H9 (cell line): ENCODE data around the gene ABHD16B. TPM values are rescaled to one million over a fixed set of nuclear protein-coding genes. Genes with fewer than 3 reads are reported as not detected.

Source experiments
- DNase-seq: peaks from one replicate; pipeline ENCODE4 v3.0.0-alpha.2; 2017
- H2AFZ ChIP-seq: one replicate; pipeline ENCODE4 v1.6.1; 2013; ENCODE audit warnings: mild to moderate bottlenecking, low read length, control low read depth, moderate library complexity
- H2AK5ac ChIP-seq: 2 replicates; pipeline ENCODE4 v1.6.1; 2013; ENCODE audit warnings: low read length, control low read depth, mixed read lengths; ENCODE audit not compliant: insufficient read length
- H2BK120ac ChIP-seq: one replicate; pipeline ENCODE4 v1.6.1; 2013; ENCODE audit warnings: low read depth, mild to moderate bottlenecking, low read length, control low read depth, inconsistent platforms; ENCODE audit not compliant: poor library complexity, severe bottlenecking
- H2BK12ac ChIP-seq: 2 replicates; pipeline ENCODE4 v1.6.1; 2013; ENCODE audit warnings: low read length, control low read depth, mixed read lengths, low read depth; ENCODE audit not compliant: insufficient read length
- H2BK15ac ChIP-seq: 2 replicates; pipeline ENCODE4 v1.6.1; 2013; ENCODE audit warnings: low read depth, low read length, control low read depth
- H2BK20ac ChIP-seq: one replicate; pipeline ENCODE4 v1.6.1; 2013; ENCODE audit warnings: low read depth, mild to moderate bottlenecking, low read length, control low read depth, inconsistent platforms; ENCODE audit not compliant: poor library complexity, severe bottlenecking
- H2BK5ac ChIP-seq: 2 replicates; pipeline ENCODE4 v1.6.1; 2013; ENCODE audit warnings: low read length, control low read depth, mixed read lengths; ENCODE audit not compliant: insufficient read length
- H3K14ac ChIP-seq: 2 replicates; pipeline ENCODE4 v1.6.1; 2013; ENCODE audit warnings: low read length, control low read depth; ENCODE audit not compliant: insufficient read depth
- H3K18ac ChIP-seq: 2 replicates; pipeline ENCODE4 v1.6.1; 2013; ENCODE audit warnings: low read depth, mild to moderate bottlenecking, mixed read lengths, low read length, control low read depth; ENCODE audit not compliant: insufficient read length
- H3K23ac ChIP-seq: 2 replicates; pipeline ENCODE4 v1.6.1; 2013; ENCODE audit warnings: low read length, control low read depth, mixed read lengths, low read depth; ENCODE audit not compliant: insufficient read length
- H3K23me2 ChIP-seq: 2 replicates; pipeline ENCODE4 v1.6.1; 2013; ENCODE audit warnings: low read depth, mild to moderate bottlenecking, mixed read lengths, low read length, control low read depth; ENCODE audit not compliant: insufficient read length, poor library complexity, severe bottlenecking
- H3K27ac ChIP-seq: 2 replicates; pipeline ENCODE4 v1.5.1; 2013; ENCODE audit warnings: low read length, control low read depth, mixed read lengths, low read depth; ENCODE audit not compliant: insufficient read length
- H3K27me3 ChIP-seq: 2 replicates; pipeline ENCODE4 v1.6.1; 2013; ENCODE audit warnings: low read length, control low read depth, inconsistent platforms; ENCODE audit not compliant: insufficient read depth
- H3K4ac ChIP-seq: 2 replicates; pipeline ENCODE4 v1.6.1; 2013; ENCODE audit warnings: low read depth, mild to moderate bottlenecking, control low read depth, inconsistent platforms, low read length, moderate library complexity
- H3K4me1 ChIP-seq: 2 replicates; pipeline ENCODE4 v1.6.1; 2013; ENCODE audit warnings: low read length, control low read depth, inconsistent platforms; ENCODE audit not compliant: insufficient read depth
- H3K4me2 ChIP-seq: 2 replicates; pipeline ENCODE4 v1.6.1; 2013; ENCODE audit warnings: low read length, control low read depth, mixed read lengths; ENCODE audit not compliant: insufficient read length, insufficient read depth
- H3K56ac ChIP-seq: 2 replicates; pipeline ENCODE4 v1.6.1; 2013; ENCODE audit warnings: low read depth, mild to moderate bottlenecking, mixed read lengths, low read length, control low read depth; ENCODE audit not compliant: insufficient read length
- H3K79me1 ChIP-seq: 2 replicates; pipeline ENCODE4 v1.6.1; 2013; ENCODE audit warnings: low read depth, mild to moderate bottlenecking, moderate library complexity, low read length, control low read depth, inconsistent platforms; ENCODE audit not compliant: insufficient read depth, poor library complexity, severe bottlenecking
- H3K79me2 ChIP-seq: 2 replicates; pipeline ENCODE4 v1.6.1; 2013; ENCODE audit warnings: low read length, control low read depth, inconsistent platforms; ENCODE audit not compliant: insufficient read depth
- H3K9ac ChIP-seq: 2 replicates; pipeline ENCODE4 v1.6.1; 2013; ENCODE audit warnings: low read length, control low read depth, mixed read lengths; ENCODE audit not compliant: insufficient read length; ENCODE audit errors: extremely low read depth
- H3K9me3 ChIP-seq: one replicate; pipeline ENCODE4 v1.6.1; 2013; ENCODE audit warnings: low read depth, low read length, inconsistent platforms; ENCODE audit not compliant: control insufficient read depth
- H3T11ph ChIP-seq: one replicate; pipeline ENCODE4 v1.6.1; 2013; ENCODE audit warnings: mild to moderate bottlenecking, low read length, control low read depth, inconsistent platforms
- H4K20me1 ChIP-seq: one replicate; pipeline ENCODE4 v1.6.1; 2013; ENCODE audit not compliant: control insufficient read depth, insufficient read length, insufficient read depth
- H4K5ac ChIP-seq: 2 replicates; pipeline ENCODE4 v1.6.1; 2013; ENCODE audit warnings: low read depth, mild to moderate bottlenecking, mixed read lengths, low read length, control low read depth; ENCODE audit not compliant: insufficient read length
- H4K8ac ChIP-seq: replicated peaks from 2 replicates; pipeline ENCODE4 v1.6.1; 2013; ENCODE audit warnings: low read length, control low read depth, mixed read lengths, low read depth; ENCODE audit not compliant: insufficient read length
- H4K91ac ChIP-seq: 2 replicates; pipeline ENCODE4 v1.6.1; 2013; ENCODE audit warnings: low read depth, mild to moderate bottlenecking, moderate library complexity, mixed read lengths, low read length, control low read depth; ENCODE audit not compliant: insufficient read length
- H3K27ac Mint-ChIP-seq, 3 experiments: 2 replicates in 2 of 3; 3 replicates in 1 of 3; pipeline ENCODE4 v1.8.0; 2020 to 2021; ENCODE audit warnings: mixed read lengths in 3 of 3, mild to moderate bottlenecking in 1 of 3, moderate library complexity in 1 of 3
- H3K27me3 Mint-ChIP-seq: 2 replicates; pipeline ENCODE4 v1.8.0; 2021; ENCODE audit warnings: low read depth, mild to moderate bottlenecking, moderate library complexity, mixed read lengths
- H3K36me3 Mint-ChIP-seq, 3 experiments: 2 replicates in 2 of 3; 3 replicates in 1 of 3; pipeline ENCODE4 v1.8.0; 2020 to 2021; ENCODE audit warnings: low read depth in 3 of 3, mixed read lengths in 3 of 3; ENCODE audit not compliant: insufficient read depth in 1 of 3
- H3K4me1 Mint-ChIP-seq, 2 experiments: 2 replicates each; pipeline ENCODE4 v1.8.0; 2020; ENCODE audit warnings: mixed read lengths in 2 of 2
- H3K4me3 Mint-ChIP-seq, 2 experiments: 2 replicates in 1 of 2; 3 replicates in 1 of 2; pipeline ENCODE4 v1.8.0; 2020 to 2021; ENCODE audit warnings: mild to moderate bottlenecking in 2 of 2, mixed read lengths in 2 of 2, moderate library complexity in 1 of 2
- H3K9me3 Mint-ChIP-seq, 2 experiments: 2 replicates in 1 of 2; 3 replicates in 1 of 2; pipeline ENCODE4 v1.8.0; 2020; ENCODE audit warnings: mild to moderate bottlenecking in 2 of 2, mixed read lengths in 2 of 2, moderate library complexity in 1 of 2
- CTCF ChIP-seq: fragments of 200-600 bp; sonication (generic); conservative IDR thresholded peaks from 3 replicates; pipeline ENCODE4 v1.8.0; 2021; ENCODE audit warnings: antibody characterized with exemption, mild to moderate bottlenecking
- WGBS: extraction: QIAGEN DNeasy Blood & Tissue Kit; methylation state at CpG from one replicate; pipeline ENCODE4 v1.1.7; 2013; ENCODE audit warnings: missing lambda C conversion rate, low lambda C conversion rate, mixed read lengths; ENCODE audit not compliant: insufficient read length; ENCODE audit errors: extremely low coverage; 5-methylcytosine and 5-hydroxymethylcytosine counted together
- total RNA-seq: library from RNA; stranded (reverse); gene quantifications from 2 replicates; pipeline ENCODE4 v1.2.1, GENCODE V29; 2021

ABHD16B gene
- total RNA-seq, 1 experiment from 2014 or later, result not detected

GRCh38 chr20:63829603-63829944, 31.7 kb upstream of the ABHD16B start:
- no peak overlapping the region for H4K91ac ChIP-seq
- no peak overlapping the region for H3K18ac ChIP-seq
- no peaks in the 10 kb centered on the region for H4K20me1 ChIP-seq
- no peak overlapping the region for H3K27ac ChIP-seq
- H3K23ac ChIP-seq, result no peak overlapping the region
- no peak overlapping the region for H3K56ac ChIP-seq
- no peaks in the 10 kb centered on the region for H3K9me3 ChIP-seq
- H3K14ac ChIP-seq, result no peak overlapping the region
- no peak overlapping the region for H2BK15ac ChIP-seq
- Mint-ChIP-seq H3K27ac (no peak overlapping the region), H3K9me3 (no peaks in the 10 kb centered on the region; a peak in 2 of 5 replicates), H3K27me3 (peaks cover 38% of the 10 kb centered on the region), H3K4me1 (peaks cover 30 to 33% of the 10 kb centered on the region in 2 experiments), H3K4me3 (peak overlapping the region; percentile 84 to 87), H3K36me3 (no peaks in the 10 kb centered on the region; a peak in 3 of 7 replicates)
- H2AFZ ChIP-seq, result no peak overlapping the region
- no peak overlapping the region for H3K9ac ChIP-seq
- H2BK12ac ChIP-seq, result no peak overlapping the region
- no peak overlapping the region for H2BK120ac ChIP-seq
- H2AK5ac ChIP-seq, result no peak overlapping the region
- H3K4me2 ChIP-seq, result peak overlapping the region; percentile 65
- peaks cover 8% of the 10 kb centered on the region for H3K23me2 ChIP-seq
- H2BK5ac ChIP-seq, result no peak overlapping the region
- H3K79me2 ChIP-seq, result peaks cover 11% of the 10 kb centered on the region; the same call in 1 of the 2 replicates
- no peak overlapping the region for H2BK20ac ChIP-seq
- no peak overlapping the region for H3K4ac ChIP-seq
- H4K5ac ChIP-seq, result no peak overlapping the region
- peaks cover 4% of the 10 kb centered on the region; the same call in 1 of the 2 replicates for H3K27me3 ChIP-seq
- H3K4me1 ChIP-seq, result peaks cover 4% of the 10 kb centered on the region; the same call in 1 of the 2 replicates
- H4K8ac ChIP-seq, result no peak overlapping the region
- WGBS, result no CpG with 5 or more reads among the region's 10 CpGs
- H3K79me1 ChIP-seq, result peaks cover 4% of the 10 kb centered on the region
- no peak for DNase-seq
- H3T11ph ChIP-seq, result no peak overlapping the region
- TF ChIP-seq CTCF, result no peak
